Memory B cell (primary cell): Measurements from ENCODE around the gene ZNG1A.
"Not testable (repeated sequence)": the region's sequence is repeated elsewhere in the genome, so short reads cannot be mapped to it uniquely, and the experiment has no call there.

Experiments
- ATAC-seq: fragments of 150-1000 bp; cut with Tn5 transposase; 2 replicates; pipeline ENCODE4 v1.10.0; 2021; ENCODE audit warnings: low read depth, mild to moderate bottlenecking, moderate library complexity
- DNase-seq, 2 donors: peaks; one replicate each; pipeline ENCODE4 v3.0.0; 2022; ENCODE audit warnings: low spot score in 2 of 2
- H3K27ac Mint-ChIP-seq: one replicate; pipeline ENCODE4 v1.8.0; 2022; ENCODE audit warnings: mild to moderate bottlenecking, moderate library complexity, mixed read lengths
- H3K27me3 Mint-ChIP-seq: one replicate; pipeline ENCODE4 v1.8.0; 2022; ENCODE audit warnings: mixed read lengths
- H3K36me3 Mint-ChIP-seq: one replicate; pipeline ENCODE4 v1.8.0; 2022; ENCODE audit warnings: mild to moderate bottlenecking, mixed read lengths
- H3K4me1 Mint-ChIP-seq: one replicate; pipeline ENCODE4 v1.8.0; 2022; ENCODE audit warnings: mixed read lengths
- H3K4me3 Mint-ChIP-seq: one replicate; pipeline ENCODE4 v1.8.0; 2022; ENCODE audit warnings: mild to moderate bottlenecking, moderate library complexity, mixed read lengths
- H3K9me3 Mint-ChIP-seq: one replicate; pipeline ENCODE4 v1.8.0; 2022; ENCODE audit warnings: mixed read lengths

Gene ZNG1A

GRCh38 chr9:178970-179383, at the start of gene ZNG1A:
TSS of gene ZNG1A (minus strand) at chr9:179056. CDS start at chr9:178969, 87 bp downstream.
- ATAC-seq (peak; percentile 43), DNase-seq (peak in 1 of 2 donors; percentile 78)
- peak within 1 kb of the TSS; percentile 81 for H3K4me3 Mint-ChIP-seq
- H3K27ac Mint-ChIP-seq: peak within 1 kb of the TSS; percentile 91
- not testable (repeated sequence) for H3K9me3 Mint-ChIP-seq, H3K27me3 Mint-ChIP-seq, H3K4me1 Mint-ChIP-seq, H3K36me3 Mint-ChIP-seq

GRCh38 chr9:227860-228259, 49.0 kb upstream of the ZNG1A start:
- ATAC-seq (no peak), DNase-seq (no peak)
- H3K4me3 Mint-ChIP-seq: no peak overlapping the region
- H3K4me1 Mint-ChIP-seq: peaks cover 16% of the 10 kb centered on the region
- no peaks in the 10 kb centered on the region for H3K27me3 Mint-ChIP-seq
- no peak overlapping the region for H3K27ac Mint-ChIP-seq
- peaks cover 10% of the 10 kb centered on the region for H3K36me3 Mint-ChIP-seq
- peaks cover 2% of the 10 kb centered on the region for H3K9me3 Mint-ChIP-seq

GRCh38 chr9:224582-225520, 46.0 kb upstream of the ZNG1A start:
- DNase-seq (no peak), ATAC-seq (peak; percentile 44)
- peak overlapping the region; percentile 21 for H3K4me3 Mint-ChIP-seq
- H3K4me1 Mint-ChIP-seq: peaks cover 23% of the 10 kb centered on the region
- peak overlapping the region; percentile 39 for H3K27ac Mint-ChIP-seq
- peaks cover 7% of the 10 kb centered on the region for H3K36me3 Mint-ChIP-seq
- H3K27me3 Mint-ChIP-seq: no peaks in the 10 kb centered on the region
- H3K9me3 Mint-ChIP-seq: peaks cover 2% of the 10 kb centered on the region

DNA sequence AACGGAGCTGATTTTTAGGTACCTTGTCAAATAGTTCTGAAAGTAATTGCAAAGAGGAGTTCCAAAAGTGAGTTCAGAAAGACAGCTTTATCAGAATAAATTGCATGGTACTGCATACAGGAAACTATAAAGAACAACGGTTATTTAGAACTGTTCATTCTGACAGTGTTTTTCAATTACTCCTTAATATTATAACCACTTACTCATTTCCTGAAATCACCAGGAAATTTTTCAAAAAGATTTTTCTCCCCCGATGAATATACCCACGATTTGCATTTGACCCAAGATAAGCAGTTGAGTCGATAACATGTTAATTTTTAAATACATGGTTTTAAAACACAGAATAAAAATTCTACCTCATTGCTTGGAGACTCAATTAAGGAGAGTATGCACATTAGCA, 45.2 kb upstream of the ZNG1A start:
- H3K9me3 Mint-ChIP-seq: peaks cover 2% of the 10 kb centered on the region
- H3K27ac Mint-ChIP-seq: peak overlapping the region; percentile 39
- ATAC-seq: no peak
- no peaks in the 10 kb centered on the region for H3K27me3 Mint-ChIP-seq
- H3K36me3 Mint-ChIP-seq: peaks cover 6% of the 10 kb centered on the region
- H3K4me1 Mint-ChIP-seq: peaks cover 20% of the 10 kb centered on the region
- DNase-seq: no peak
- H3K4me3 Mint-ChIP-seq: peak overlapping the region; percentile 21

DNA sequence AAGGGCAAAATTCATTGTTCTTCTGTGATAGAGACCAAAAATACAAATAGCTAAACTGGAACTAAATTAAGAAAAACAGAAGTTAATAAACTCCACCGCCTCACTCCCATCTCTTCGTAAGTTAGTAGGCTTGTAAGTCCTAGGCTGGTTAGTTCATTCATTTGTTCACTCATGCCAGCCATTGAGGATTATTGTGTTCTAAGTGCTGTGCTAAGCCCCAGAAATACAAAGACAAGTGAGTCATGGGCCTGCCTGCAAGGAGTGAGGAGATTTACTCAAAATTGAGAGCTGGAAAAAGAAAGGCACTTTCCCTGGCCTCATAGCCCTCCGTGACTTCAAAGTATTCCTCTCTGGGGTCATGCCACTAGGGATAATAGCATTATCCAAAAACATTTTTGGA, 44.3 kb upstream of the ZNG1A start:
- Mint-ChIP-seq H3K27ac (peak overlapping the region; percentile 0), H3K4me1 (peaks cover 20% of the 10 kb centered on the region), H3K9me3 (peaks cover 2% of the 10 kb centered on the region), H3K27me3 (no peaks in the 10 kb centered on the region), H3K4me3 (peak overlapping the region; percentile 40), H3K36me3 (peaks cover 6% of the 10 kb centered on the region)
- no peak for ATAC-seq
- no peak for DNase-seq

DNA sequence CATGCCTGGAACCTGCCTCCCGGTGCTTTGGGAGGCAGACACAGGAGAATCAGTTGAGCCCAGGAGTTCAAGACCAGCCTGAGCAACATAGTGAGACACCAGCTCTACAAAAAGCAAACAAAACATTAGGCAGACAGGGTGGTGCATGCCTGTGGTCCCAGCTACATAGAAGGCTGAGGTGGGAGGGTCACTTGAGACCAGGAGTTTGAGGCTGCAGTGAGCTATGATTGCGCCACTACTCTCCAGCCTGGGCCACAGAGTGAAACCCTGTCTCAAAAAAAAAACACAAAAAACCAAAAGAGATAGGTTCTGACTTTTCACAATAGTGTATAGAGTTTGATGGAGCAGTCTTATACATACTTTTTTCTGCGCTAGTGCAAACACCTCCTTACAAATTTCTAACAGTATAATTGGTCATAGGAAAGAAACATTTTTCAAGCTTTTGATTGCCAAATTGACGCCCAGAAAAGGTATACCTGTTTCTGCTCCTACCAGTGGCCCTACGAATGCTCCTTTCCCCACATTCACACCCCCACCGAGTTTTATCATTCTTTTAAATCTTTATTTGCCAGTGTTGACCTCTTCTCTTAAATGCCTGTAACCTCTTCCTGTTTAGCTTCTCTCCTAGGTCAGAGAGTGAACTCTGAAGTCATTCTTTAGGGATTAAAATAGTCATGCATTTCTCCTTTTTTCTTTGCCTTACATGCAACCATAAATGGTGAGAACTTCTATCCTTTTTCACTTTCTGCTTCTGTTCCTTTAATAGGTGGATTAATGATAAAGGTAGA, 43.3 kb upstream of the ZNG1A start:
- Mint-ChIP-seq H3K27me3 (no peaks in the 10 kb centered on the region), H3K27ac (peak overlapping the region; percentile 0), H3K36me3 (no peaks in the 10 kb centered on the region), H3K9me3 (no peaks in the 10 kb centered on the region), H3K4me1 (peaks cover 21% of the 10 kb centered on the region), H3K4me3 (peak overlapping the region; percentile 0)
- ATAC-seq (no peak), DNase-seq (no peak)

- peaks cover 32% of the 10 kb centered on the region for H3K4me1 Mint-ChIP-seq
- no peaks in the 10 kb centered on the region for H3K36me3 Mint-ChIP-seq
- H3K27me3 Mint-ChIP-seq: no peaks in the 10 kb centered on the region
- no peak overlapping the region for H3K27ac Mint-ChIP-seq
- ATAC-seq: no peak
- DNase-seq: no peak
- H3K4me3 Mint-ChIP-seq: no peak overlapping the region
- H3K9me3 Mint-ChIP-seq: no peaks in the 10 kb centered on the region
These were observed 41.0 kb upstream of the ZNG1A start for GRCh38 chr9:219670-220365.

- not testable (repeated sequence) for ATAC-seq, H3K4me3 Mint-ChIP-seq, H3K9me3 Mint-ChIP-seq, DNase-seq, H3K36me3 Mint-ChIP-seq, H3K27ac Mint-ChIP-seq, H3K27me3 Mint-ChIP-seq
- peaks cover 32% of the 10 kb centered on the region for H3K4me1 Mint-ChIP-seq
These were observed 40.2 kb upstream of the ZNG1A start for GRCh38 chr9:219036-219435.

DNA sequence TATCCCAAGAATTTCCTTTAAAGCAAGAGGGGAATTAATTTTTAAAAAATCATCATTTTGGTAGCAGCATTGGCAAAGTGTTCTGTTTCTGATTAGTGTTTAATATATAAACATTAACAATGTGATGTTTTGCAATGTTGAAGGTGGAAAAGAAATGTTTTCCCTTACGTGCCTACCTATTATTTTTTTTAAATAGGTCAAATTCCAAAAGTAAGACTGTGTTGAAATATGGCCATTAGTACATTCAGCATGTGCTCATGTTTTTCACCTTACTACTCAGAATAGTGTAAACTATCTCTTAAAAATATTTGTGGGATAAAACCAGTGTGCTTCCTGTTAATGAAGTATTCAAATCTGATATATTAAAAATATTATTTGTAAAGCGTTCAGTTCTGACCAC, 39.1 kb upstream of the ZNG1A start:
- DNase-seq: no peak
- no peak for ATAC-seq
- no peaks in the 10 kb centered on the region for H3K9me3 Mint-ChIP-seq
- H3K4me1 Mint-ChIP-seq: peaks cover 29% of the 10 kb centered on the region
- no peak overlapping the region for H3K4me3 Mint-ChIP-seq
- no peaks in the 10 kb centered on the region for H3K27me3 Mint-ChIP-seq
- H3K36me3 Mint-ChIP-seq: no peaks in the 10 kb centered on the region
- no peak overlapping the region for H3K27ac Mint-ChIP-seq

DNA sequence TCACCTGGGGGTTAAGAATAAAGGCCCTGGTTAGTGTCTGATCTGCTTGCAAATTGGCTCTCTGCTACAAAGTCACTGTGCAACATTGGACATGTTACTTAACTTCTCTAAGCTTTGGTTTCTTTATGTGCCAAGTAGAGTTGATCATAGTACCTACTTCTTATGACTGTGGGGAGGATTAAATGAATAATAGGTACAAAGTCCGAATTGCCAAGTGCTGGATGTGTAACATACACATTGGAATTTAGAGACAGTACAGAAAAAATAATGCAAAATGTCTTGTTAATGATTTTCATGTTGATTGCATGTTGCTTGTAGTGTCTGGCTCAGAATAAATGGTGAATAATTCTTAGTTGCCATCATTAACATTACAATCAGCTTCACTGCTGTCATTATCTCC, 38.0 kb upstream of the ZNG1A start:
- ATAC-seq: no peak
- DNase-seq: no peak
- Mint-ChIP-seq H3K4me3 (peak overlapping the region; percentile 87), H3K36me3 (no peaks in the 10 kb centered on the region), H3K27me3 (no peaks in the 10 kb centered on the region), H3K27ac (no peak overlapping the region), H3K9me3 (no peaks in the 10 kb centered on the region), H3K4me1 (peaks cover 20% of the 10 kb centered on the region)

- no peaks in the 10 kb centered on the region for H3K9me3 Mint-ChIP-seq
- H3K4me3 Mint-ChIP-seq: peak overlapping the region; percentile 87
- no peaks in the 10 kb centered on the region for H3K27me3 Mint-ChIP-seq
- ATAC-seq: no peak
- no peak for DNase-seq
- peaks cover 19% of the 10 kb centered on the region for H3K4me1 Mint-ChIP-seq
- peak overlapping the region; percentile 79 for H3K27ac Mint-ChIP-seq
- H3K36me3 Mint-ChIP-seq: no peaks in the 10 kb centered on the region
These were observed 36.8 kb upstream of the ZNG1A start for GRCh38 chr9:215631-216155.

DNA sequence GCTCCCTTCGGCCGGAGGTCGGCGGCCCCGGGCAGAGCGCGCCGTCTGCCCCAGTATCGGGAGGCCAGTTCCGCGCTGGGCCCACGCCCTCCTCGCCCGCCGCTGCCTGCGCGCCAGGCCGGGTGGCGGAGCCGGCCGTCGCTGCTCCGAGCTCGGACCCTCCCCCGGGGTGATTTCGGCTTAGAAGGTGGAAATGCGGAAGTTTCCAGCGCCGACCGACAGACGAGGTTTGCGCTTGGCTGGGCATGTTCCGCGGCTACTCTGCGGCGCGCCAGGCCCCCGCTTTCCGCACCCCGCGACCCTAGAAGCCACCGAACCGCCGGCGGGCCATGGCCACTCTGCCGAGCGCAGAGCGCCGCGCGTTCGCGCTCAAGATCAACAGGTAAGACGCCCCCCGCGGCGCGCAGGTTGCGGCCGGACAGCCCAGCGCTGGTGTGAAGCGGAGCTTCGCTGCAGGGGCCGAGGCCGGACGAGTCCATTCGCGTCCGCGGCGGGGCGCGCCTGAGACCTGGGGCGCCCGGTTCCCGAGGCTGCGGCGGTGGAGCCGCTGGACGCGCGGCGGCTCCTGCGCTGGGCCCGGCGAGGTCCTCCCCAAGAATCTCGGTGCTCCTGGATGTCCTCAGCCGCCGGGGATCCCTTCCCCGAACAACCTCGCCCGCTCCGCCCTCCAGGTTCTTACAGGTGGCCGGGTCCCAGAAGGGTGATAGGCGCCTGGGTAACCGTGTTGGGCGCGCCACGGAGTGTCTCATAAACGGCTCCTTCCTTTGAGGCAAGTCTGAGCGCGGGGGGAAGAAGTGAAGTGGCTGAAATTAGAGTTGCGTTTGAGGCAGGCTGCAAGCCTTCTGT, 36.0 kb upstream of the ZNG1A start, which contains the start of gene DOCK8:
DOCK8 (plus strand) TSS at position 218 of the 846 bp plus-strand sequence; CDS start at position 330, 112 bp downstream.
- Mint-ChIP-seq H3K27me3 (no peaks in the 10 kb centered on the region), H3K27ac (peak within 1 kb of the TSS; percentile 79), H3K4me1 (peaks cover 19% of the 10 kb centered on the region), H3K36me3 (no peaks in the 10 kb centered on the region), H3K9me3 (no peaks in the 10 kb centered on the region), H3K4me3 (peak within 1 kb of the TSS; percentile 87)
- ATAC-seq: peak; percentile 79
- peak; percentile 65 to 78 for DNase-seq

DNA sequence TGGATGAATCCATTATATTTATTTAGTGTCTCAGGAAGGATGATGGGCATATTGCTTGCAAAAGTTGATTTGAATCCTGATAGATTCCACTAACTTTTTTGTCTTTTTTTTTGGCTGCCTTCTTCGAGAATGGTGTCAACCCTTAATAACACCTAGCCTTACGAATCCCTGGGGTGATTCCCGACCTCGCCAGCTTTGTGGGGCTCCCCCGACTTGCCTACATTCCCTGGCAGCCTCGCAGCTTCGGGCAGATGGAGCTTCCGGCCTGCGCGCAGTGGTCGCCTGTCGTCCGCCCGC, 35.4 kb upstream of the ZNG1A start:
- H3K4me3 Mint-ChIP-seq: peak overlapping the region; percentile 87
- H3K27ac Mint-ChIP-seq: peak overlapping the region; percentile 79
- DNase-seq: no peak
- no peaks in the 10 kb centered on the region for H3K9me3 Mint-ChIP-seq
- ATAC-seq: no peak
- H3K4me1 Mint-ChIP-seq: peaks cover 18% of the 10 kb centered on the region
- no peaks in the 10 kb centered on the region for H3K27me3 Mint-ChIP-seq
- H3K36me3 Mint-ChIP-seq: no peaks in the 10 kb centered on the region
